Keratinocyte (primary cell): ENCODE results near the gene RGS17. TPM values are rescaled to one million over a fixed set of nuclear protein-coding genes. Genes with fewer than 3 reads are reported as not detected.

Source experiments
- DNase-seq: peaks from one replicate; pipeline ENCODE4 v3.0.0-alpha.2; 2011; ENCODE audit warnings: low read depth, missing footprints, low spot score
- FAIRE-seq: peaks from 2 replicates; lab custom pipeline; 2011; peaks lifted over from hg19 to GRCh38; lab: Jason Lieb, UNC
- H2AFZ ChIP-seq: 2 replicates; pipeline ENCODE4 v1.6.0; 2012; ENCODE audit warnings: low read length, control low read depth, inconsistent platforms; ENCODE audit not compliant: control insufficient read depth
- H3K27ac ChIP-seq: 2 replicates; pipeline ENCODE4 v1.5.1; 2011; ENCODE audit warnings: low read length; ENCODE audit not compliant: control insufficient read depth, insufficient read depth
- H3K27me3 ChIP-seq: 3 replicates; pipeline ENCODE4 v1.6.0; 2011; ENCODE audit warnings: low read length; ENCODE audit not compliant: control insufficient read depth, insufficient read depth; ENCODE audit errors: extremely low read depth
- H3K36me3 ChIP-seq, 2 experiments: 2 replicates in 1 of 2; 3 replicates in 1 of 2; pipeline ENCODE4 v1.5.1; 2011; ENCODE audit warnings: low read length in 2 of 2, mild to moderate bottlenecking in 1 of 2; ENCODE audit not compliant: control insufficient read depth in 2 of 2, insufficient read depth in 2 of 2; ENCODE audit errors: extremely low read depth in 1 of 2
- H3K4me1 ChIP-seq: 3 replicates; pipeline ENCODE4 v1.5.1; 2011; ENCODE audit warnings: low read length; ENCODE audit not compliant: control insufficient read depth, insufficient read depth; ENCODE audit errors: extremely low read depth
- H3K4me2 ChIP-seq: 3 replicates; pipeline ENCODE4 v1.6.0; 2011; ENCODE audit warnings: low read depth, low read length; ENCODE audit not compliant: control insufficient read depth, insufficient read depth; ENCODE audit errors: extremely low read depth
- H3K4me3 ChIP-seq, 3 experiments: fragments of 200-600 bp in 1 of 3; sonication (generic) in 1 of 3; 2 replicates in 2 of 3; 3 replicates in 1 of 3; pipeline ENCODE4 v1.5.1; 2011 to 2016; ENCODE audit warnings: low read length in 3 of 3, mild to moderate bottlenecking in 3 of 3, control low read depth in 2 of 3, inconsistent platforms in 1 of 3, low read depth in 1 of 3, mixed read lengths in 1 of 3, mixed run types in 1 of 3, moderate library complexity in 1 of 3; ENCODE audit not compliant: control insufficient read depth in 2 of 3, insufficient read depth in 2 of 3; ENCODE audit errors: extremely low read depth in 1 of 3
- H3K79me2 ChIP-seq: 2 replicates; pipeline ENCODE4 v1.6.0; 2012; ENCODE audit warnings: low read length; ENCODE audit not compliant: control insufficient read depth, insufficient read depth
- H3K9ac ChIP-seq: 3 replicates; pipeline ENCODE4 v1.6.0; 2011; ENCODE audit warnings: low read length; ENCODE audit not compliant: control insufficient read depth, insufficient read depth; ENCODE audit errors: extremely low read depth
- H3K9me1 ChIP-seq: 3 replicates; pipeline ENCODE4 v1.6.0; 2011; ENCODE audit warnings: low read length; ENCODE audit not compliant: control insufficient read depth, insufficient read depth; ENCODE audit errors: extremely low read depth
- H3K9me3 ChIP-seq: 2 replicates; pipeline ENCODE4 v1.5.1; 2012; ENCODE audit warnings: low read depth, low read length; ENCODE audit not compliant: control insufficient read depth
- H4K20me1 ChIP-seq: 3 replicates; pipeline ENCODE4 v1.6.0; 2011; ENCODE audit warnings: low read length; ENCODE audit not compliant: control insufficient read depth, insufficient read depth; ENCODE audit errors: extremely low read depth
- CTCF ChIP-seq, 3 experiments: IDR thresholded peaks in 1 of 3; conservative IDR thresholded peaks in 1 of 3; optimal IDR thresholded peaks in 1 of 3; 2 replicates in 2 of 3; 3 replicates in 1 of 3; pipeline versions ENCODE3 to v1.5.1; 2011; ENCODE audit warnings: low read length in 3 of 3, mild to moderate bottlenecking in 3 of 3, moderate library complexity in 2 of 3, control low read depth in 1 of 3, inconsistent platforms in 1 of 3; ENCODE audit not compliant: insufficient read depth in 2 of 3; ENCODE audit errors: extremely low read depth in 1 of 3
- EZH2 ChIP-seq: IDR thresholded peaks from one replicate; pipeline ENCODE4 v1.6.1; 2012; ENCODE audit warnings: inconsistent platforms, mild to moderate bottlenecking, low read length, moderate library complexity
- dilution Hi-C: fragments of 300-500 bp; cut with MboI; formaldehyde crosslinking; loops from one replicate; pipeline ENCODE4 v1.7.0; 2020; ENCODE audit warnings: low sequenced_read_pairs; ENCODE audit not compliant: extremely low pct_ligation_motif_present
- polyA plus RNA-seq, 5 experiments: library from polyadenylated mRNA; depleted of rRNA in 3 of 5; stranded (reverse) in 3 of 5; stranded (forward) in 1 of 5; unstranded in 1 of 5; fragments of >200 nt; gene quantifications; 1 replicate in 1 of 5; 2 replicates in 3 of 5; 3 replicates in 1 of 5; pipeline versions ENCODE4 v1.2.1 to v1.2.3, GENCODE V29; 2011 to 2012; ENCODE audit warnings: missing spikeins in 2 of 5, low read depth in 1 of 5, low replicate concordance in 1 of 5

Gene RGS17
- polyA plus RNA-seq, 1 donor (not counting 4 experiments of a cell fraction or from before 2014, with no cell fraction given) = 0.22 TPM

GRCh38 chr6:153104220-153104619 lies 26.9 kb downstream of the RGS17 start:
- FAIRE-seq (no peak), DNase-seq (no peak)
- Histone ChIP-seq H4K20me1 (no peaks in the 10 kb centered on the region), H2AFZ (no peak overlapping the region), H3K9me1 (no peaks in the 10 kb centered on the region), H3K27me3 (no peaks in the 10 kb centered on the region), H3K79me2 (no peaks in the 10 kb centered on the region), H3K27ac (no peak overlapping the region), H3K4me2 (no peak overlapping the region), H3K4me3 (no peak overlapping the region), H3K9ac (no peak overlapping the region), H3K36me3 (no peaks in the 10 kb centered on the region), H3K4me1 (no peaks in the 10 kb centered on the region), H3K9me3 (no peaks in the 10 kb centered on the region)
- dilution Hi-C loops = no loop called here
- no peak for TF ChIP-seq EZH2
- no peak for TF ChIP-seq CTCF (optimal IDR thresholded peaks at IDR 0.05 in 1 of 3, IDR thresholded peaks at IDR 0.05 in 1 of 3, conservative IDR thresholded peaks at IDR 0.05 in 1 of 3; ENCODE audit: extremely low read depth in 1 of 3, insufficient read depth in 2 of 3, low read length in 3 of 3)

GRCh38 chr6:153103319-153103655 lies 27.8 kb downstream of the RGS17 start:
- no peaks in the 10 kb centered on the region for H4K20me1 ChIP-seq
- FAIRE-seq (no peak), DNase-seq (no peak)
- H3K27ac ChIP-seq = no peak overlapping the region
- H3K9me1 ChIP-seq = no peaks in the 10 kb centered on the region
- no peak overlapping the region for H3K4me3 ChIP-seq
- dilution Hi-C loops = no loop called here
- H3K27me3 ChIP-seq = no peaks in the 10 kb centered on the region
- no peaks in the 10 kb centered on the region for H3K4me1 ChIP-seq
- no peaks in the 10 kb centered on the region for H3K9me3 ChIP-seq
- no peaks in the 10 kb centered on the region for H3K36me3 ChIP-seq
- no peak overlapping the region for H3K9ac ChIP-seq
- no peaks in the 10 kb centered on the region for H3K79me2 ChIP-seq
- TF ChIP-seq CTCF (optimal IDR thresholded peaks at IDR 0.05 in 1 of 3, IDR thresholded peaks at IDR 0.05 in 1 of 3, conservative IDR thresholded peaks at IDR 0.05 in 1 of 3; ENCODE audit: extremely low read depth in 1 of 3, insufficient read depth in 2 of 3, low read length in 3 of 3) (no peak), EZH2 (no peak)
- H3K4me2 ChIP-seq = no peak overlapping the region
- no peak overlapping the region for H2AFZ ChIP-seq
